ENCODE data around the gene JPT2. TPM values are rescaled to one million over a fixed set of nuclear protein-coding genes. Genes with fewer than 3 reads are reported as not detected.

The JPT2 gene
- total and polyA plus RNA-seq, 11 donors = 11.0 to 76.1 (median 34.1) TPM

DNA sequence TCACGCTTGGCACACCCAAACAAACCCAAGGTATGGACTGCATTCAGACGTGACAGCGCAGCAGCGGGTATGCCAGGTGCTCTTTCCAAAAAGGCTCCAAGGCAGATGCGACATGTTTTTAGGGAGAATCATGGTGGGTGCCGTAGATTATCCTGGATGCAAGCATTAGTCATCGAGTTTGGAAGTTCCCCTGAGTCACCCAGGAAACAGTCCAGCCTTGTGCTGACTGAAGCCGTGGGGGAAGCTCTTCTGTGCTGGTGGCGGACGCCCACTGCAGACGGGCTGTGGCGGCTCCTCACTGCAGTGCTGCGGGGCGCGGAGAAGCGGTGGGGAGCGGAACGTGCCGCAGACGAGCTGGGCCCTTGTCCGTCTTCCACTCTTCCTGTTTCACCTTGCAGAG is 13.9 kb downstream of the JPT2 start:
- ATAC-seq = no peak
- 91 to 95% (median 93%) methylated on average over 21 of the region's 21 CpGs for WGBS, 4 donors
- intact Hi-C loops (cut with DNase I) = no loop called here
- no peak for DNase-seq
- Histone ChIP-seq H3K36me3 (peaks cover 0 to 94% (median 65%) of the 10 kb centered on the region in 9 donors), H3K4me1 (peaks cover 0 to 31% (median 0%) of the 10 kb centered on the region in 12 donors), H3K27me3 (no peaks in the 10 kb centered on the region), H3K4me3 (no peak overlapping the region), H3K27ac (peak overlapping the region in 3 of 12 donors; percentile 9 to 65 (median 33)), H3K9me3 (no peaks in the 10 kb centered on the region)
- TF ChIP-seq, protein P1, sequence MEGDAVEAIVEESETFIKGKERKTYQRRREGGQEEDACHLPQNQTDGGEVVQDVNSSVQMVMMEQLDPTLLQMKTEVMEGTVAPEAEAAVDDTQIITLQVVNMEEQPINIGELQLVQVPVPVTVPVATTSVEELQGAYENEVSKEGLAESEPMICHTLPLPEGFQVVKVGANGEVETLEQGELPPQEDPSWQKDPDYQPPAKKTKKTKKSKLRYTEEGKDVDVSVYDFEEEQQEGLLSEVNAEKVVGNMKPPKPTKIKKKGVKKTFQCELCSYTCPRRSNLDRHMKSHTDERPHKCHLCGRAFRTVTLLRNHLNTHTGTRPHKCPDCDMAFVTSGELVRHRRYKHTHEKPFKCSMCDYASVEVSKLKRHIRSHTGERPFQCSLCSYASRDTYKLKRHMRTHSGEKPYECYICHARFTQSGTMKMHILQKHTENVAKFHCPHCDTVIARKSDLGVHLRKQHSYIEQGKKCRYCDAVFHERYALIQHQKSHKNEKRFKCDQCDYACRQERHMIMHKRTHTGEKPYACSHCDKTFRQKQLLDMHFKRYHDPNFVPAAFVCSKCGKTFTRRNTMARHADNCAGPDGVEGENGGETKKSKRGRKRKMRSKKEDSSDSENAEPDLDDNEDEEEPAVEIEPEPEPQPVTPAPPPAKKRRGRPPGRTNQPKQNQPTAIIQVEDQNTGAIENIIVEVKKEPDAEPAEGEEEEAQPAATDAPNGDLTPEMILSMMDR (IDR thresholded peaks at IDR 0.05) = no peak
- no peak for TF ChIP-seq POLR2A (IDR thresholded peaks at IDR 0.05)

DNA sequence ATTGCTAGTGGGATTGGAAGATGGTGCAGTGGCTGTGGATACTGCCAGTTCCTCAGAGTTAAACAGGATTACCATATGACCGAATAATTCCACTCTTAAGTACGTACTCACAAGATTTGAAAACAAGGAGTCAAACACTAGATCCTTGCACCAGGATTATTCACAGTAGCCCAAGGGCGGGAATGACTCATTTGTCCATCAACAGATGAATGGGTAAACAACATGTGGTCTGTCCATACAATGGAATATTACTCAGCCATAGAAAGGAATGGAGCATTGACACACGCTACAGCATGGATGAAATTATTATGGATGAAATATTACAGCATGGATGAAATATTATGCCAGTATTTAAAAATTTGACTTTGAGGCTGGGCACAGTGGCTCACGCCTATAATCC is 18.8 kb downstream of the JPT2 start:
- no peak for DNase-seq
- Histone ChIP-seq H3K27ac (no peak overlapping the region), H3K4me3 (no peak overlapping the region), H3K9me3 (no peaks in the 10 kb centered on the region), H3K27me3 (no peaks in the 10 kb centered on the region), H3K4me1 (peaks cover 0 to 2% (median 0%) of the 10 kb centered on the region in 12 donors), H3K36me3 (peaks cover 0 to 97% (median 66%) of the 10 kb centered on the region in 9 donors)
- intact Hi-C loops (cut with DNase I) = no loop called here
- TF ChIP-seq, protein P1 (IDR thresholded peaks at IDR 0.05) = no peak
- no peak for TF ChIP-seq POLR2A (IDR thresholded peaks at IDR 0.05)
- WGBS, 4 donors = 97 to 98% (median 97%) methylated on average over 5 of the region's 5 CpGs
- ATAC-seq = no peak

DNA sequence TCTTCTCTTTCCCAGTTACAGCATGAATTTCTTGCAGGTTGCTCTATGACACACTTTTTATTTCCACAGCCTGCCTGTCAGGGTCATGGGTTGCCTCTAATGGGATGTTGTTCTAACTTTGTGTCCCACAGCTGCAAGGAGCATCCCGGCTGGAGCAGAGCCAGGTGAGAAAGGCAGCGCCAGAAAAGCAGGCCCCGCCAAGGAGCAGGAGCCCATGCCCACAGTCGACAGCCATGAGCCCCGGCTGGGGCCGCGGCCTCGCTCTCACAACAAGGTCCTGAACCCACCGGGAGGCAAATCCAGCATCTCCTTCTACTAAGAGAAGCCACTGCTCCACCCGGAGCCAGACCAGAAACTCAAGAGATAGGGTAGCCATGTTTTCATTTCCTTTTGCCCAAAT is 20.6 kb downstream of the JPT2 start:
- no peak for ATAC-seq
- Histone ChIP-seq H3K27me3 (no peaks in the 10 kb centered on the region), H3K4me1 (no peaks in the 10 kb centered on the region), H3K9me3 (no peaks in the 10 kb centered on the region), H3K27ac (no peak overlapping the region), H3K4me3 (no peak overlapping the region), H3K36me3 (peaks cover 0 to 89% (median 48%) of the 10 kb centered on the region in 9 donors)
- DNase-seq = no peak
- intact Hi-C loops (cut with DNase I) = no loop called here
- WGBS, 4 donors = 86 to 91% (median 88%) methylated on average over 9 to 10 of the region's 10 CpGs
- TF ChIP-seq, protein P1 (IDR thresholded peaks at IDR 0.05) = no peak
- TF ChIP-seq POLR2A (IDR thresholded peaks at IDR 0.05) = no peak

DNA sequence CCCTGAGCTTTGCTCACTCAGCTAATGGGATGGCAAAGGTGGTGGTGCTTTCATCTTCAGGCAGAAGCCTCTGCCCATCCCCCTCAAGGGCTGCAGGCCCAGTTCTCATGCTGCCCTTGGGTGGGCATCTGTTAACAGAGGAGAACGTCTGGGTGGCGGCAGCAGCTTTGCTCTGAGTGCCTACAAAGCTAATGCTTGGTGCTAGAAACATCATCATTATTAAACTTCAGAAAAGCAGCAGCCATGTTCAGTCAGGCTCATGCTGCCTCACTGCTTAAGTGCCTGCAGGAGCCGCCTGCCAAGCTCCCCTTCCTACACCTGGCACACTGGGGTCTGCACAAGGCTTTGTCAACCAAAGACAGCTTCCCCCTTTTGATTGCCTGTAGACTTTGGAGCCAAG is 22.2 kb downstream of the JPT2 start:
- Histone ChIP-seq H3K9me3 (no peaks in the 10 kb centered on the region), H3K4me3 (no peak overlapping the region), H3K4me1 (peaks cover 0 to 7% (median 4%) of the 10 kb centered on the region in 12 donors), H3K27ac (no peak overlapping the region), H3K36me3 (peaks cover 0 to 73% (median 36%) of the 10 kb centered on the region in 9 donors), H3K27me3 (no peaks in the 10 kb centered on the region)
- no peak for ATAC-seq
- intact Hi-C loops (cut with DNase I) = loop anchor here in 2 of 10 donors (10.0 kb wide), 2 partner anchors 55 to 85 kb away; partner anchors contain the start of genes CRAMP1 (in 1 of the 2) and IFT140 (in 1 of the 2)
- WGBS, 4 donors = 87 to 100% (median 94%) methylated on average over 3 of the region's 3 CpGs
- TF ChIP-seq, protein P1 (IDR thresholded peaks at IDR 0.05) = no peak
- no peak for TF ChIP-seq POLR2A (IDR thresholded peaks at IDR 0.05)
- no peak for DNase-seq

Data from heart left ventricle (tissue), 16 donors.